Measurements from ENCODE around the gene ACTG2. TPM values are rescaled to one million over a fixed set of nuclear protein-coding genes. Genes with fewer than 3 reads are reported as not detected.

ACTG2 gene
- total RNA-seq, 4 donors from 2014 or later: 0.41 to 3.1 (median 1.9) TPM

- no peaks in the 10 kb centered on the region for H3K36me3 ChIP-seq
Measured at GRCh38 chr2:73935641-73936040, 42.8 kb downstream of the ACTG2 start.

GRCh38 chr2:73937103-73937885 is 44.5 kb downstream of the ACTG2 start:
- no peak for ATAC-seq
- intact Hi-C loops (cut with DNase I; ENCODE audit: low total_unique reads) (no loop called here), in situ Hi-C loops (cut with MboI; ENCODE audit: low sequenced_read_pairs in 4 of 4) (no loop called here)
- DNase-seq: no peak
- no peaks in the 10 kb centered on the region for H3K27me3 ChIP-seq
- TF ChIP-seq POLR2A (IDR thresholded peaks at IDR 0.05): no peak
- TF ChIP-seq CTCF (IDR thresholded peaks at IDR 0.05 in 4 of 5, conservative IDR thresholded peaks at IDR 0.05 in 1 of 5): no peak
- peaks cover 4 to 8% of the 10 kb centered on the region in 2 donors for H3K4me1 ChIP-seq
- H3K9me3 ChIP-seq: no peaks in the 10 kb centered on the region
- H3K36me3 ChIP-seq: no peaks in the 10 kb centered on the region
- H3K27ac ChIP-seq: no peak overlapping the region
- no peak overlapping the region for H3K4me3 ChIP-seq

More at GRCh38 chr2:73935641-73936040, 42.8 kb downstream of the ACTG2 start:
- in situ Hi-C loops (cut with MboI; ENCODE audit: low sequenced_read_pairs in 4 of 4) (no loop called here), intact Hi-C loops (cut with DNase I; ENCODE audit: low total_unique reads) (no loop called here)
- Histone ChIP-seq H3K27me3 (no peaks in the 10 kb centered on the region), H3K4me1 (peaks cover 4 to 8% of the 10 kb centered on the region in 2 donors), H3K27ac (no peak overlapping the region), H3K9me3 (no peaks in the 10 kb centered on the region), H3K4me3 (no peak overlapping the region)
- no peak for TF ChIP-seq CTCF (IDR thresholded peaks at IDR 0.05 in 4 of 5, conservative IDR thresholded peaks at IDR 0.05 in 1 of 5)
- no peak for TF ChIP-seq POLR2A (IDR thresholded peaks at IDR 0.05)
- no peak for DNase-seq
- no peak for ATAC-seq

GRCh38 chr2:73937899-73938298 is 45.1 kb downstream of the ACTG2 start:
- Histone ChIP-seq H3K9me3 (no peaks in the 10 kb centered on the region), H3K4me3 (no peak overlapping the region), H3K4me1 (peaks cover 4 to 8% of the 10 kb centered on the region in 2 donors), H3K36me3 (no peaks in the 10 kb centered on the region), H3K27me3 (no peaks in the 10 kb centered on the region), H3K27ac (no peak overlapping the region)
- no peak for DNase-seq
- intact Hi-C loops (cut with DNase I; ENCODE audit: low total_unique reads): no loop called here
- TF ChIP-seq CTCF (IDR thresholded peaks at IDR 0.05 in 4 of 5, conservative IDR thresholded peaks at IDR 0.05 in 1 of 5) (no peak), POLR2A (IDR thresholded peaks at IDR 0.05) (no peak)
- in situ Hi-C loops (cut with MboI; ENCODE audit: low sequenced_read_pairs in 4 of 4): no loop called here
- ATAC-seq: no peak

- no peak for DNase-seq
- Histone ChIP-seq H3K27me3 (no peaks in the 10 kb centered on the region), H3K4me1 (peaks cover 4 to 8% of the 10 kb centered on the region in 2 donors), H3K36me3 (no peaks in the 10 kb centered on the region), H3K27ac (no peak overlapping the region), H3K9me3 (no peaks in the 10 kb centered on the region), H3K4me3 (no peak overlapping the region)
- TF ChIP-seq CTCF (IDR thresholded peaks at IDR 0.05 in 4 of 5, conservative IDR thresholded peaks at IDR 0.05 in 1 of 5): no peak
- no peak for TF ChIP-seq POLR2A (IDR thresholded peaks at IDR 0.05)
- intact Hi-C loops (cut with DNase I; ENCODE audit: low total_unique reads): no loop called here
- in situ Hi-C loops (cut with MboI; ENCODE audit: low sequenced_read_pairs in 4 of 4): no loop called here
- no peak for ATAC-seq
Measured at GRCh38 chr2:73938718-73939352, 46.0 kb downstream of the ACTG2 start.

Data from gastrocnemius medialis (tissue), 4 donors.